Choroid plexus epithelial cell (primary cell): Measurements from ENCODE around the gene CDK4.
A peak's percentile ranks its signal among the peaks of the same experiment; 100 is the strongest.

ENCODE experiments used
- DNase-seq: peaks from one replicate; pipeline ENCODE4 v3.0.0-alpha.2; 2010; ENCODE audit warnings: low read depth
- H3K4me3 ChIP-seq: 2 replicates; pipeline ENCODE4 v1.5.1; 2011; ENCODE audit warnings: low read depth, mild to moderate bottlenecking, control low read depth, low read length, moderate library complexity
- TF ChIP-seq, protein P1 (sequence below): conservative IDR thresholded peaks from 2 replicates; pipeline ENCODE4 v1.5.1; 2011; ENCODE audit warnings: low read depth, mild to moderate bottlenecking, control low read depth, inconsistent platforms, low read length, moderate library complexity

The CDK4 gene

DNA sequence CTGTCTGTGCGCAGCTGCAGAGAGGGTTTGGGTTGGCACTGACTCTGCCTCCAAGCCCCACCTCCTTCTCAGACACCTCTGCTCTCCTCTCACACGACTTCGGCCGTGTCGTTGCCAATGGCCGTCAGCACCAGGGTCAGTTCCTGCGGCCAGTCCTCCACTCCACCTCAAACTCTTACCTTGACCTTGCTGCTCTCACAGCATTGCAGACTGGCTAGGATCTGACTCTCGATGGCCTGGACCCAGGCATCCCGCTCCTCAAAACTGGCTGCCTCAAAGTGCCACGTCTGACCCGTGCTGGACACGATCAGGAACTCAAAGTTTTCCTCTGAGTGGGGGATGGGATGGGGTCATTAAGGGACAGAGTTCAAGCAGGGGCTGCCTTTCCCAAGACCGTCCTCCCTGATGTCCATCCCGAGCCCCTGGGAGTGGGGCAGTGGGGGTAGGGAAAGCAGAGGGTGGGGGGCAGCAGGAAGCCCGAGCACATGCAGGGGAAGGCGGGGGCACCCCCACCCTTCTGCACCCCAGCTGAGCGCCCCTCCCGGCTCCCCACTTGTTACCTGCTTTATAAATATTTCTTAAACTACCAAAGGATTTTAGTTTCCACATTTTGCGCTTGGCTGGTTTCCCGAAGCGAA, 24.2 kb downstream of the CDK4 start:
- no peak for DNase-seq
- TF ChIP-seq, protein P1, sequence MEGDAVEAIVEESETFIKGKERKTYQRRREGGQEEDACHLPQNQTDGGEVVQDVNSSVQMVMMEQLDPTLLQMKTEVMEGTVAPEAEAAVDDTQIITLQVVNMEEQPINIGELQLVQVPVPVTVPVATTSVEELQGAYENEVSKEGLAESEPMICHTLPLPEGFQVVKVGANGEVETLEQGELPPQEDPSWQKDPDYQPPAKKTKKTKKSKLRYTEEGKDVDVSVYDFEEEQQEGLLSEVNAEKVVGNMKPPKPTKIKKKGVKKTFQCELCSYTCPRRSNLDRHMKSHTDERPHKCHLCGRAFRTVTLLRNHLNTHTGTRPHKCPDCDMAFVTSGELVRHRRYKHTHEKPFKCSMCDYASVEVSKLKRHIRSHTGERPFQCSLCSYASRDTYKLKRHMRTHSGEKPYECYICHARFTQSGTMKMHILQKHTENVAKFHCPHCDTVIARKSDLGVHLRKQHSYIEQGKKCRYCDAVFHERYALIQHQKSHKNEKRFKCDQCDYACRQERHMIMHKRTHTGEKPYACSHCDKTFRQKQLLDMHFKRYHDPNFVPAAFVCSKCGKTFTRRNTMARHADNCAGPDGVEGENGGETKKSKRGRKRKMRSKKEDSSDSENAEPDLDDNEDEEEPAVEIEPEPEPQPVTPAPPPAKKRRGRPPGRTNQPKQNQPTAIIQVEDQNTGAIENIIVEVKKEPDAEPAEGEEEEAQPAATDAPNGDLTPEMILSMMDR = no peak
- no peak overlapping the region for H3K4me3 ChIP-seq

DNA sequence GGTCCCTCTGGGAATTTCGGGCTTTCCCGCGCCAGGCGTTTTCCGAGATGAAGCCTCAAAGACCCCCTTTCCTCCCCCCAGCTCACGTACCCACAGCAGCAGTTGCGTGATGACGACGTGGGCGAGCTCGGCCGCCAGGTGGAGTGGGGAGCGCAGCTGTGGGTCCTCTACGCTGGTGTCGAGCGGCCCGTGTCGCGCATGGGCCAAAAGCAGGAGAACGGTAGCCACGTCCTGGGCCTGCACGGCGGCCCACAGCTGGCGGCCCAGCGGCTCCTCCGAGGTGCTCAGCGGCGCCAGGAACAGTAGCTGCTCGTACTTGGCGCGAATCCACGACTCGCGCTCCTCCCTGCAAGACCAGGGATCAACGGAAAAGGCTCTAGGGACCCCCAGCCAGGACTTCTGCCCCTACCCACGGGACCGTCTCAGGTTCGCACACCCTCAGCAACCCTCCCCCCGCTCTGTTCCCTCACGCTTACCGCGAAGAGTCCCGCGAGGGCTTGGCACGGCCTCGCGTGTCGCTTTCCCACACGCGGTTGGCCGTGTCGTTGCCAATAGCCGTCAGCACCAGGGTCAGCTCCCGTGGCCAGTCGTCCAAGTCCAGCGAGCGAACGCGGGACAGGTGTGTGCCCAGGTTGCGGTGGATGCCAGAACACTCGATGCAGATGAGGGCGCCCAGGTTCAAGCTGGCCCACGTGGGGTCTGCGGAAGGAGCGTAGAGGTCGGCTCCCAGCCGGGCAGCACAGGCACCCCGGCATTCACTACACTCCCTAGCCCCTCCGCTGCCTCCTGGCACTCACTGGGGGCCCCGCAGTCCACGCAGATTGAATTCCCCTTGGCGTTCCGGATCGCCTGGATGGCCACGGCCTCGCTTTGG, 25.0 kb downstream of the CDK4 start:
- TF ChIP-seq, protein P1 = peak; percentile 52
- peak overlapping the region; percentile 80 for H3K4me3 ChIP-seq
- peak; percentile 46 for DNase-seq

DNA sequence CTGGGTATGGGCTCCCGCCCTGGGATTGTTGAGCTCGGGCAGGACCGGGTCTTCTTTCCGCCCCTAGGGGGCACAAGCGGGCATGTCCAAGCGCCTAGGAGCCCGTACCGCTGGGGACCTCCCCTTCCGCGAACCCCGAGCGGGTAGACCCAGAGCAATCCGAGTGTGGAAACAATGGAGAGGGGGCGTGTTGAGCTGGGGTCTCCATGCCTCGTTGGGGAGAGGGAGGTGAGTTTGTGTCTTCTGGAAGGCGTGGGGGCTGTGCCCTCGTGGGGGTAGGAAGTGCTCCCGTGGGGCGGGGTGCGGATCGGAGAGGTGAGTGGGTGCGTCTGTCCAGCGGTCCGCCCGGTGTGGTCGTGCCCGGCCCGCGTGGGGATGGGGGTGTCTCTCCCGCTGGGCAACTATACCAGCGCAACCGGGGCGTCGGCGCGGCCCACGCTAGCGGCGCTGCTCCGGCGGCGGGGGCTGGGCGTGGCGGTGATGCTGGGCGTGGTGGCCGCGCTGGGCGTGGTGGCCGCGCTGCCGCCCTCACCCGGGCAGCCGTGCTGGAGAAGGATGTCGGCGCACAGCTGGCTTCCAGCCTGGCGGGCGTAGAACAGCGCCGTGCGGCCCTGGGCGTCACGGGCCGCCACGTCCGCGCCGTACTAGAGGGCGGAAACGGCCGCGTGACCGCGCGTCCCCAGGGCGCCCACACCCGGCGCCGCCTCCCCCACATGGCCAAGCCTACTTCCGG, 25.8 kb downstream of the CDK4 start:
- TF ChIP-seq, protein P1 = peak; percentile 82
- H3K4me3 ChIP-seq = peak overlapping the region; percentile 80
- peak; percentile 82 for DNase-seq

DNA sequence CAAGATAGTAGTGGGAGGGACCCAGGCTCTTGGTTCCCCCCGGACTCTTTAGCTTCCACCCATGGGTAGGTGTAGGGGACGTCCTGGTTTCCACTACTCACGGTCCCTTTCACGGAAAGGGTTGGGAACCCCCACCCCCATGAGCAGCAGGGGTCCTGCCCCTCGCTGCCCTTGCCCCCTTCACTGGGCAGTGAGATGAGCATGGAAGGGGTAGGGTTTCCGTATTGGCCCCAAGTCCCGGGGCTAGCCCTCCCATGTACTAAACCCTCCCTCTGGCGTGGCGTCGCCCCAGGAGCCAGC, 26.3 kb downstream of the CDK4 start:
- peak overlapping the region; percentile 80 for H3K4me3 ChIP-seq
- no peak for DNase-seq
- TF ChIP-seq, protein P1 = no peak

DNA sequence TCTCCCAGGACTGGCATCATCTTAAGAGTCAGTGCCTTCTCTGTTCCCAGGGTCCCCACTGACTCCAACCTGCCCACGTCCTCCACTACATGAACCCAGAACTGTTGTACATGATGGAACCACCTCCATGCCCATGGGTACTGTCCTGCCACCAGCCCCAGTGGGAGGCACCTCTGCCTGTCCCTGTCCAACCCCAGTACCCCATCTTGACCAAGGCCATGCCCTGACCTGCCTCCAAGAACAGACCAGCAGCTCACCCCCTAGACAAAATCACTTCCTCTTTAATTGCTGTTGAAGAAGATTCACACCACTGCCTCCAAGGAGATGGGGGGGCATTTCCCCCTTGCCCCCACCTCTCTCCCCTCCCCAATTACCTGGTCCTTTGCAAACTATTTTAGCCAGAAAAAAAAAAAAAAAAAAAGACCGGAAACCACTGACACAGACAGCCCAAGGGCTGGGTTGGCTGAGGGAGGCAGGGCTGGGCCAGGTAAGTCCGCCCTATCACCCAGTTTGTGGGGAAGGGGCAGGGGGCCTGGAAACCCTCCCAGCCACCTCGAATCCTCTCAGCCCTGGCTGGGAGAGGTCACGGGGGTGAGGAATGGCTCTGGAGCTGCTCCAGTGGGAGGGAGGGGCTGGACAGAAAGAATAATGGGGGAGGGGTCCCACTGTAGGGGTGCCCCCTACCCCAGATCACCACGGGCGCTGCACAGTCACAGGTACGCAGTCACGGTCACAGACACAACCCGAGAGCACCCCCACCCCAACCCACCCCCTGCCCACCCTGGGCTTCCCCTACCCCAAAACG, 27.0 kb downstream of the CDK4 start:
- no peak overlapping the region for H3K4me3 ChIP-seq
- no peak for DNase-seq
- TF ChIP-seq, protein P1 = no peak
